Activated naive CD8-positive, alpha-beta T cell treated with anti-CD3 and anti-CD28 coated beads for 36 hours (primary cell): ENCODE measurements around the gene WWOX. TPM values are rescaled to one million over a fixed set of nuclear protein-coding genes. Genes with fewer than 3 reads are reported as not detected.
A peak's percentile ranks its signal among the peaks of the same experiment; 100 is the strongest.

ENCODE experiments used
- DNase-seq: peaks from one replicate; pipeline ENCODE4 v3.0.0; 2021
- H3K27ac Mint-ChIP-seq: one replicate; pipeline ENCODE4 v1.8.0; 2022; ENCODE audit warnings: mild to moderate bottlenecking, moderate library complexity, mixed read lengths
- H3K27me3 Mint-ChIP-seq: one replicate; pipeline ENCODE4 v1.8.0; 2022; ENCODE audit warnings: mild to moderate bottlenecking, mixed read lengths
- H3K36me3 Mint-ChIP-seq: one replicate; pipeline ENCODE4 v1.8.0; 2021; ENCODE audit warnings: mild to moderate bottlenecking, mixed read lengths
- H3K4me1 Mint-ChIP-seq: one replicate; pipeline ENCODE4 v1.8.0; 2021; ENCODE audit warnings: mixed read lengths
- H3K4me3 Mint-ChIP-seq: one replicate; pipeline ENCODE4 v1.8.0; 2022; ENCODE audit warnings: mild to moderate bottlenecking, moderate library complexity, mixed read lengths
- H3K9me3 Mint-ChIP-seq: one replicate; pipeline ENCODE4 v1.8.0; 2022; ENCODE audit warnings: mixed read lengths
- total RNA-seq, 2 experiments: library from RNA; stranded (reverse); gene quantifications; one replicate each; pipeline ENCODE4 v1.2.3, GENCODE V29; 2021

WWOX gene
- total RNA-seq, 2 experiments from 2014 or later, result 20.0 to 23.9 TPM

- Mint-ChIP-seq H3K36me3 (peaks cover 3% of the 10 kb centered on the region), H3K4me3 (no peak overlapping the region), H3K27me3 (peaks cover 38% of the 10 kb centered on the region), H3K27ac (no peak overlapping the region), H3K9me3 (no peaks in the 10 kb centered on the region), H3K4me1 (peaks cover 35% of the 10 kb centered on the region)
- no peak for DNase-seq
Measured at GRCh38 chr16:79083508-79084299, 984.2 kb downstream of the WWOX start.

- H3K36me3 Mint-ChIP-seq, result peaks cover 17% of the 10 kb centered on the region
- no peak overlapping the region for H3K4me3 Mint-ChIP-seq
- H3K27ac Mint-ChIP-seq, result no peak overlapping the region
- peaks cover 47% of the 10 kb centered on the region for H3K4me1 Mint-ChIP-seq
- DNase-seq, result no peak
- H3K27me3 Mint-ChIP-seq, result peaks cover 22% of the 10 kb centered on the region
- H3K9me3 Mint-ChIP-seq, result peaks cover 6% of the 10 kb centered on the region
Measured at GRCh38 chr16:79088971-79089370, 989.5 kb downstream of the WWOX start.

- Mint-ChIP-seq H3K36me3 (peaks cover 17% of the 10 kb centered on the region), H3K4me3 (peak overlapping the region; percentile 46), H3K27me3 (peaks cover 25% of the 10 kb centered on the region), H3K4me1 (peaks cover 50% of the 10 kb centered on the region), H3K9me3 (peaks cover 6% of the 10 kb centered on the region), H3K27ac (peak overlapping the region; percentile 93)
- peak; percentile 82 for DNase-seq
Measured at GRCh38 chr16:79089735-79090284, 990.4 kb downstream of the WWOX start.

GRCh38 chr16:79090966-79091365, 991.5 kb downstream of the WWOX start:
- Mint-ChIP-seq H3K4me1 (peaks cover 50% of the 10 kb centered on the region), H3K27ac (peak overlapping the region; percentile 93), H3K4me3 (no peak overlapping the region), H3K36me3 (peaks cover 19% of the 10 kb centered on the region), H3K9me3 (peaks cover 6% of the 10 kb centered on the region), H3K27me3 (peaks cover 31% of the 10 kb centered on the region)
- no peak for DNase-seq

- H3K27me3 Mint-ChIP-seq, result peaks cover 28% of the 10 kb centered on the region
- no peak overlapping the region for H3K4me3 Mint-ChIP-seq
- H3K36me3 Mint-ChIP-seq, result peaks cover 23% of the 10 kb centered on the region
- no peak for DNase-seq
- peaks cover 6% of the 10 kb centered on the region for H3K9me3 Mint-ChIP-seq
- no peak overlapping the region for H3K27ac Mint-ChIP-seq
- peaks cover 53% of the 10 kb centered on the region for H3K4me1 Mint-ChIP-seq
Measured at GRCh38 chr16:79092846-79093245, 993.4 kb downstream of the WWOX start.

- H3K27me3 Mint-ChIP-seq, result peaks cover 25% of the 10 kb centered on the region
- H3K27ac Mint-ChIP-seq, result peak overlapping the region; percentile 45
- peaks cover 51% of the 10 kb centered on the region for H3K4me1 Mint-ChIP-seq
- H3K4me3 Mint-ChIP-seq, result peak overlapping the region; percentile 50
- H3K36me3 Mint-ChIP-seq, result peaks cover 23% of the 10 kb centered on the region
- H3K9me3 Mint-ChIP-seq, result peaks cover 6% of the 10 kb centered on the region
- DNase-seq, result peak; percentile 29
Measured at GRCh38 chr16:79093554-79093967, 994.1 kb downstream of the WWOX start.

GRCh38 chr16:79096246-79096645, 996.8 kb downstream of the WWOX start:
- H3K4me1 Mint-ChIP-seq, result peaks cover 26% of the 10 kb centered on the region
- no peak overlapping the region for H3K27ac Mint-ChIP-seq
- peaks cover 22% of the 10 kb centered on the region for H3K27me3 Mint-ChIP-seq
- peaks cover 8% of the 10 kb centered on the region for H3K36me3 Mint-ChIP-seq
- H3K9me3 Mint-ChIP-seq, result no peaks in the 10 kb centered on the region
- no peak for DNase-seq
- H3K4me3 Mint-ChIP-seq, result no peak overlapping the region

- Mint-ChIP-seq H3K36me3 (peaks cover 7% of the 10 kb centered on the region), H3K4me3 (no peak overlapping the region), H3K9me3 (no peaks in the 10 kb centered on the region), H3K27ac (no peak overlapping the region), H3K27me3 (peaks cover 24% of the 10 kb centered on the region), H3K4me1 (peaks cover 21% of the 10 kb centered on the region)
- DNase-seq, result no peak
Measured at GRCh38 chr16:79097166-79097565, 997.7 kb downstream of the WWOX start.

GRCh38 chr16:79097771-79098170, 998.3 kb downstream of the WWOX start:
- Mint-ChIP-seq H3K9me3 (no peaks in the 10 kb centered on the region), H3K27ac (no peak overlapping the region), H3K36me3 (peaks cover 5% of the 10 kb centered on the region), H3K4me1 (peaks cover 17% of the 10 kb centered on the region), H3K27me3 (peaks cover 26% of the 10 kb centered on the region), H3K4me3 (no peak overlapping the region)
- DNase-seq, result no peak

- DNase-seq, result no peak
- no peaks in the 10 kb centered on the region for H3K9me3 Mint-ChIP-seq
- H3K4me1 Mint-ChIP-seq, result peaks cover 8% of the 10 kb centered on the region
- no peak overlapping the region for H3K27ac Mint-ChIP-seq
- H3K4me3 Mint-ChIP-seq, result no peak overlapping the region
- H3K27me3 Mint-ChIP-seq, result peaks cover 26% of the 10 kb centered on the region
- peaks cover 5% of the 10 kb centered on the region for H3K36me3 Mint-ChIP-seq
Measured at GRCh38 chr16:79098907-79099306, 999.5 kb downstream of the WWOX start.

- no peak overlapping the region for H3K4me3 Mint-ChIP-seq
- peaks cover 22% of the 10 kb centered on the region for H3K27me3 Mint-ChIP-seq
- H3K4me1 Mint-ChIP-seq, result peaks cover 2% of the 10 kb centered on the region
- no peak overlapping the region for H3K27ac Mint-ChIP-seq
- peaks cover 5% of the 10 kb centered on the region for H3K36me3 Mint-ChIP-seq
- DNase-seq, result no peak
- H3K9me3 Mint-ChIP-seq, result no peaks in the 10 kb centered on the region
Measured at GRCh38 chr16:79099716-79100115, 1000.3 kb downstream of the WWOX start.

GRCh38 chr16:79100447-79100846, 1001.0 kb downstream of the WWOX start:
- Mint-ChIP-seq H3K4me1 (peaks cover 2% of the 10 kb centered on the region), H3K4me3 (no peak overlapping the region)
- DNase-seq, result no peak

GRCh38 chr16:79101491-79101890, 1002.0 kb downstream of the WWOX start:
- H3K27ac Mint-ChIP-seq, result no peak overlapping the region
- DNase-seq, result no peak
- no peak overlapping the region for H3K4me3 Mint-ChIP-seq
- H3K9me3 Mint-ChIP-seq, result no peaks in the 10 kb centered on the region
- peaks cover 2% of the 10 kb centered on the region for H3K4me1 Mint-ChIP-seq
- H3K27me3 Mint-ChIP-seq, result peaks cover 8% of the 10 kb centered on the region
- H3K36me3 Mint-ChIP-seq, result peaks cover 2% of the 10 kb centered on the region

More at GRCh38 chr16:79100447-79100846, 1001.0 kb downstream of the WWOX start:
- Mint-ChIP-seq H3K27ac (no peak overlapping the region), H3K9me3 (no peaks in the 10 kb centered on the region), H3K36me3 (peaks cover 4% of the 10 kb centered on the region), H3K27me3 (peaks cover 15% of the 10 kb centered on the region)

GRCh38 chr16:79104567-79104966, 1005.1 kb downstream of the WWOX start:
- DNase-seq, result no peak
- H3K4me3 Mint-ChIP-seq, result no peak overlapping the region
- H3K4me1 Mint-ChIP-seq, result no peaks in the 10 kb centered on the region
- no peak overlapping the region for H3K27ac Mint-ChIP-seq
- peaks cover 4% of the 10 kb centered on the region for H3K27me3 Mint-ChIP-seq
- H3K9me3 Mint-ChIP-seq, result no peaks in the 10 kb centered on the region
- no peaks in the 10 kb centered on the region for H3K36me3 Mint-ChIP-seq

- no peaks in the 10 kb centered on the region for H3K36me3 Mint-ChIP-seq
- no peaks in the 10 kb centered on the region for H3K4me1 Mint-ChIP-seq
- H3K9me3 Mint-ChIP-seq, result no peaks in the 10 kb centered on the region
- H3K27ac Mint-ChIP-seq, result no peak overlapping the region
- peaks cover under 1% of the 10 kb centered on the region for H3K27me3 Mint-ChIP-seq
- no peak overlapping the region for H3K4me3 Mint-ChIP-seq
- no peak for DNase-seq
Measured at GRCh38 chr16:79107301-79107700, 1007.8 kb downstream of the WWOX start.

GRCh38 chr16:79109771-79110170, 1010.3 kb downstream of the WWOX start:
- no peak for DNase-seq
- Mint-ChIP-seq H3K27me3 (no peaks in the 10 kb centered on the region), H3K9me3 (no peaks in the 10 kb centered on the region), H3K4me1 (no peaks in the 10 kb centered on the region), H3K4me3 (no peak overlapping the region), H3K36me3 (peaks cover 2% of the 10 kb centered on the region), H3K27ac (no peak overlapping the region)
